ENCODE results near the gene PALM.

The PALM gene

DNA sequence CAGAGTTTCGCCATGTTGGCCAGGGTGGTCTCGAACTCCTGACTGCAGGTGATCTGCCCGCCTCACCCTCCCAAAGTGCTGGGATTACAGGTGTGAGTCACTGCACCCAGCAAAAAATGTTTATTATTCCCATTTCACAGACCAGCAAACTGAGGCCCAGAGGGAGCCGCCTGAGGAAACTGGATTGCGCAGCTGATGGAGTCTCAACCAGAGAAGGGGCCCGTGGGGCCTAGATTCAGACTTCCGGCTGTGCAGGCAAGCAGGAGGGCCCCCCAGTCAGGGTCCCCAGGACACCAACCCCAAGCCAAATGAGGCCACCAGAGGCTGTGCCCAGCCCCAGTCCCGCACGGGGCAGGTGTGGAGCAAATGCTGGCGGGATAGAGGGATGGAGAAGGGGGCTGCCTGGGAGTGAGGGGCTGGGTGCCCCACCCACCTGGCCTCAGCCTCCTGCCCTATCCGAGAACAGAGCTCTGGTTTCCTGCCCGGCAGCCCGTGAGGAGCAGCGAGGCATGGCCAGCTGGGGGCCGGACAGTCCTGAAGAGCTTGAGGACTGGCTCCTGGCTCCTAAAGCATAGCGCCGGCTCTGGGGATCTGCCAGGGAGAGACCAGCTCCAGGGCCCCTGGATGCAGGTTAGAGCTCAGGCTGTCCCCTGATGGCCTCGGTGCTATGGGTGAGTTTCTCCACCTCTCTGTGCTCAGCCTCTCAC is 64.1 kb downstream of the PALM start:
- in situ Hi-C loops (cut with MboI; ENCODE audit: low sequenced_read_pairs), result no loop called here

- in situ Hi-C loops (cut with MboI; ENCODE audit: low sequenced_read_pairs), result no loop called here
Measured at GRCh38 chr19:776549-776948, 67.8 kb downstream of the PALM start.

DNA sequence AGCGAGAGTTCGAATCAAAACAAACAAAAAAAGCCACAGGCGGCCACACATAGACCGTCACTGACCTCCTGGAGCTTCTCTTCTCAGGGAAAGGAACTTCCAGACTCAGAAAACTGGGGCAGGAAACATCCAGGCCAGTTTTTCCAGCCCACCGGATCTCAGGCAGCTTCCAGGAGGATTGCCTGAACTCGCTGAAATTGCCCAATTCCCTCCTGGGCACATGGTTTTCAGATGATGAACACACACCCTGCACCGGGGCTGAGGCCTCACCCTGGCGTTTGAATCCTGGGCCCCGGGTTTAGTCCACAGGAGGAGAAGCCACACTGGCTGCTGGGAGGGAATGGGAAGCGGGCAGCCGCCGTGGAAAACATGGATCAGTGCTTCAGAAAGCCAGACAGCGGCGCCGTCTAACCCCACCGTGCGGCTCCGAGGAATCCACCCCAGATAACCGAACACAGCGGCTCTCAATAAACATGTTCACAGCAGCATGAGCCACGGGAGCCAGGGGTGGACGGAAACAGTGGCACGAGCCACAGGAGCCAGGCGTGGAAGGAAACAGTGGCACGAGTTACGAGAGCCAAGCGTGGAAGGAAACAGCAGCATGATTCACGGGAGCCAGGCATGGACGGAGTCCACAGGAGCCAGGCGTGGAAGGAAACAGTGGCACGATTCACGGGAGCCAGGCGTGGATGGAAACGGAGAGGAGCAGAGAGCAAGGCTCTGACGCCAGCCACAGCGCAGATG is 70.3 kb downstream of the PALM start:
- in situ Hi-C loops (cut with MboI; ENCODE audit: low sequenced_read_pairs), result no loop called here

DNA sequence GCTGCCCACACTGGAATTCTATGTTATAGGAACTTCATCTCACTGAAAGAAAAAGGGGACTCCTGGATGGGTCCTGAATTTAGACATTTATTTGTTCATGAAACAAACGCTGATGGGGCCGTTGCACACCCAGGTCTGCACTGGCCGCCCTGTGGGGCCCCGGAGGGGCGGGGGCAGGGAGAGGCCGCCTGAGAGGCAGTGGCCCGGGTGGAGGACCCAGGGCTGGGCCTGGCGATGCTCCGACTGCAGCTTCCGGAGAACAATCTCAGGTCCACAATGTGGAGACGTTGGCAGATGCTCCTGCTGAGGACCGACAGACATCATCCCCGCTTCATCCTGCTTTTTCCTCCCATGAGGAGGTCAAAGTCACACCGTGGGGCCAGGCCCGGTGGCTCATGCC is 72.2 kb downstream of the PALM start:
- in situ Hi-C loops (cut with MboI; ENCODE audit: low sequenced_read_pairs), result no loop called here

GRCh38 chr19:781800-782184 is 73.1 kb downstream of the PALM start:
- in situ Hi-C loops (cut with MboI; ENCODE audit: low sequenced_read_pairs), result no loop called here

- in situ Hi-C loops (cut with MboI; ENCODE audit: low sequenced_read_pairs), result no loop called here
Measured at GRCh38 chr19:782185-782877, 73.6 kb downstream of the PALM start.

DNA sequence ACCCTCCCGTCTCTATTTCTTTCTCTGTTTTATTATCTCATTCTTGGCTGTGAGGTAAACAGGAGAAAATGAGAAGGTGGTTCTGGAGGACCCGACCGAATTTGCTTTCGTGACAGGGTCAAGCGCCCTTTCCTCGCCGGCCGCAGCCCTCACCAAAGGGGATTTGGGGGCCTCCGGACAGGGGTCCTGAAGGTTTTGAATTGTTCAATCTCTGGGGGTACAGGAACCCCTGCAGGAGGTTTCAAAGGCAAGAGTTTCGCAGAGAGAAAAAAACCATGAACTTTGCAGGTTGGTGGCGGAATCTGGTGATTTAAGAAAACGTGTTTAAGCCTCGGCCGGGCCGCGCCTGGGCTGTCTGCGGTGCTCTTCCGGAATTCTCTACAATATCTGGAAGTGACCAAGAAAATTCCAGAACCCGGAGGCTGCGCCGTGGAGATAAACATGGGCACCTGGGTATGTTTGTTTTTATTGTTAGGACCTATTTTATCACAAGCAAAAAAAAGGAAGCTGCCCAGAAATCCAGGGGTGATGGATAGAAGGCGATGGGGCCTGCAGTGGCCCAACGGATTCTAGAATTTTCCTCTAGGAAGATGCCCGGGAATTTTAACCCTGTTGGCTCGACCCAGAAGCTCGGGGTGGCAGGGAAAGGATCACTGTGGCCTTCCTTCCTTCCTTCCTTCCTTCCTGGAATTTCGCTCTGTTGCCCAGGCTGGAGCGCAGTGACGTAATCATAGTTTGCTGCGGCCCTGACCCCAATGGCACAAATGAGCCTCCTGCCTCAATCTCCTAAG is 74.3 kb downstream of the PALM start:
- in situ Hi-C loops (cut with MboI; ENCODE audit: low sequenced_read_pairs), result no loop called here

DNA sequence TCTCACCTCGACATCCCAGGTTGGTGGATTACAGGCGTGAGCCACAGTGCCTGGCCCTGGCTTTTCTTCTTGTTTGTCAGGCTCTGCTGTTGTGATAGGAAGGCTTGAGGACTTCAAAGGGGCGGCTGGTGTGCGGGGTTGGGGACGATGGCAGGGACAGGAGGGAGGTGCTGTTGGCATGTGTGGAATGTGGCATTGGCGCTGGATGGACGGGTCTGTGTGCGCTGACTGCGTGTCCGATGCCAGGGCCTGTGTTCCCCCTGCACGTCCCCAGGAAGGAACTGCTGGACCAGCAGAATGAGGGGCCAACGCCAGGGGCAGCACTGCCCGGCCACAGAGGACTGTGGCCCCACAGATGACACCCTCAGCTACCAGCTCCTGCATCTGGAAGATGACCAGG is 75.8 kb downstream of the PALM start:
- in situ Hi-C loops (cut with MboI; ENCODE audit: low sequenced_read_pairs), result no loop called here

DNA sequence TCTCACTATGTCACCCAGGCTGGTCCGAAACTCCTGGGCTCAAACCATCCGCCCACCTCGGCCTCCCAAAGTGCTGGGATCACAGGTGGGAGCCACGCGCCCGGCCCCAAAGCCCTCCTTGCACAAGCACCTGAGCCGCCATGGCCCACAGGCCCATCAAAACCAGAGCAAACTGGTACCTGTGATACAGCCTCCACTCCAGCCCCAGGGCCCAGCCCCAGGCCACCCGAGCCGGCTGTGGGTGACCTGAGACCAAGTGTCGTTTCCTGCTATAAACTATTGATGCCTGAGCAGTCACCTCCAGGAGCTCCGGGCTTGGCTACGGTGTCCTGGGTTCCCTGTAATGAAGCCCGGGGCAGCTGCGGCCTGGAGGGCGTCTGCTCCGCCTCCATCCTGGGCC is 78.8 kb downstream of the PALM start:
- in situ Hi-C loops (cut with MboI; ENCODE audit: low sequenced_read_pairs), result no loop called here

DNA sequence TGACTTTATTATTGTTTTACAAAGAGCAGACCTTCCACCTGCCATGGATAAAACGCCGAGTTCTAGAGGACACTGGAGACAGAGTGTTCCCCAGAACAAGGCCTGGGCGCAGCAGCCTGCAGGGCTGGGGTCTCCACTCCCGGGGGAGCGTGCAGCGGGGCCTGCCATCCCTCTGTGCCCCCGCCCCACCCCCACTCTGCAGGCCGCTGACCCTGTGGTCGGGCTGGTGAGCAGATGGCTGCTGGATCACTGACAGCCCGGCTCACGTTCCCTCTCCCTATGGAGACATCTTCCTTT is 79.9 kb downstream of the PALM start:
- in situ Hi-C loops (cut with MboI; ENCODE audit: low sequenced_read_pairs), result no loop called here

- in situ Hi-C loops (cut with MboI; ENCODE audit: low sequenced_read_pairs), result no loop called here
Measured at GRCh38 chr19:788983-789700, 80.4 kb downstream of the PALM start.

DNA sequence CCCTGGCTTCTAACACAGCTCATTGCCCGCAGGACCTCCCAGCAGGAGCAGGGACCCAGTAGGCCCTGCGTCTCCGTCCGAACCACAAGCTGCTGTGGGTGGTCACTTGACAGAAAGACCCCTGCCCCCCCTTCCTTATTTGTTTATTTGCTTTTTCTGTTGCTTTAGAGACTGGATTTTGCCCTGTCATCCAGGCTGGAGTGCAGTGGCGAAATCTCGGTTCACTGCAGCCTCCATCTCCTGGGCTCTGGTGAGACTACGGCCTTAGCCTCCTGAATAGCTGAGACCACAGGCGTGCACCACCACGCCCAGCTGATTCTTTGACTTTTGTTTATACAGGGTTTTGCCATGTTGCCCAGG is 80.9 kb downstream of the PALM start:
- in situ Hi-C loops (cut with MboI; ENCODE audit: low sequenced_read_pairs), result no loop called here

DNA sequence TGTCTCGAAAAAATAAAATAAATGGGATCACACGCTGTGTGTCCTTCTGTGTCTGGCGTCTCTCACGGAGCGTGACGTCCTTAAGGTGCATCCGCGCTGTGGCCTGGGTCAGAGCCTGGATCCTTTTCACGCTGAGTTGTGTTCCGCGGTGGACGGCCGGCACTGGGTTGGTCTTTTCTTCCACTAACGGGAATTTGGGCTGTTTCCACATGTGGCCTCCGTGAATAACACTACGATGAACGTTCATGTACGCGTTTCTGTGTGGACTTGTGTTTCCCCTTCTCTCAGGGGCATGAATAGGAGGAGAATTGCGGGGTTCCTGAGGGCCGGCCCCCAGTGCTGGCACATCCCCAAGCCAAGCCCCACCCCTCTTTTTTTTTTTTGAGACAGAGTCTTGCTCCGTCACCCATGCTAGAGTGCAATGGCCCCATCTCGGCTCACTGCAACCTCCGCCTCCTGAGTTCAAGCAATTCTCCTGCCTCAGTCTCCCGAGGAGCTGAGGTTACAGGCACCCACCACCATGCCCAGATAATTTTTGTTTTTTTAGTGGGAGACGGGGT is 82.4 kb downstream of the PALM start:
- in situ Hi-C loops (cut with MboI; ENCODE audit: low sequenced_read_pairs), result no loop called here

DNA sequence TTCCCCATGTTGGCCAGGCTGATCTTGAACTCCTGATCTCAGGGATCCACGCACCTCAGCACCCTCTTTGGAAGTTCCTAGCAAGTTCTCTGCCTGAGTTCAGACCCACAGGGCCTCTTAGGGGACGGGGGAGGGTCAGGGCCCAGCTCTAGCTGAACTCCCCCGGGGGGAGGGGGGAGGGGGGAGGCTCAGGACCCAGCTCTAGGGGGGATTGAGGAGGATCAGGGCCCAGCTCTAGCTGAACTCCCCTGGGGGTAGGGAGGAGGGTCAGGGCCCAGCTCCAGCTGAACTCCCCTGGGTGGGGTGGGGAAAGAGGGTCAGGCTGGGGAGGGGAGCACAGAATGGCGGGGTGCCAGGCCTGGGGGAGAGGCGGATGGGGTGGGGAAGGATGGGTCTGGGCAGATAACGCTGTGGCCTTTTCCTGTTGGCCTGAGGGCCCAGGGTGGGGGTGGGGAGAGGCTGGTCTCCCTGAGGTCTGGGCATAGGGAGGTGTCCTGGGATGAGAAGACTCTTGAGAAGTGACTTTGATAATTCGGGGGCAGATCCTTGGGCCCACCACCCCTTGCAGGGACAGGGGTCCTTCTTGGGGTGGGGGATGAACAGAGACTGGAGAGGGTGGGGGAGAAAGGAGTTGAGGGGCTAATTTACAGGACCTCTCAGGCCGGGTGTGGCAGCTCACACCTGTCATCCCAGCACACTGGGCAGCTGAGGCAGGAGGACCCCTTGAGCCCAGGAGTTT is 83.0 kb downstream of the PALM start:
- in situ Hi-C loops (cut with MboI; ENCODE audit: low sequenced_read_pairs), result no loop called here

GRCh38 chr19:792306-792885 is 83.7 kb downstream of the PALM start:
- in situ Hi-C loops (cut with MboI; ENCODE audit: low sequenced_read_pairs), result no loop called here

DNA sequence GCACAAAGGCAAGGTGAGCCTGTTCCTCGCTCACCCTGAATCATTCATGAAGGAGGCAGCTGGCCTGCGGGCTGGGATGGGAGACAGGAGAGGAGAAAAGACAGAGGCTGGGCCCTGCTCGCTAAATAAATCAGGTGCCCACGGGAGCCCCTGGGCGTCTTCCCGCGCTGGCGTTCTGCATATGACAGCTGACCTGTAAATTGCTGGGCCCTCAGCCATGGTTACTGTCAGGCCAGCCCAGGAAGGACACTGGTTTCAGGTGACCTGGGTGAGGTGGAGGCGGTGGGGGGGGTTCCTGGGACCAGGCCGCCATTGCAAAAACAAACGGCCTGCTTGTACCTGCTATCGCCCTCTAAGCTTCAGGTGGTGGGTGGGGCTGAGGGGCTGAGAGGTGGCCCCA is 85.1 kb downstream of the PALM start:
- in situ Hi-C loops (cut with MboI; ENCODE audit: low sequenced_read_pairs), result no loop called here

- in situ Hi-C loops (cut with MboI; ENCODE audit: low sequenced_read_pairs), result no loop called here
Measured at GRCh38 chr19:795073-795611, 86.4 kb downstream of the PALM start.

- in situ Hi-C loops (cut with MboI; ENCODE audit: low sequenced_read_pairs), result no loop called here
Measured at GRCh38 chr19:795691-796581, 87.2 kb downstream of the PALM start.
